Upper lobe of left lung (tissue), 4 donors: ENCODE data around the gene LYZL2.
"Not testable (repeated sequence)": the region's sequence is repeated elsewhere in the genome, so short reads cannot be mapped to it uniquely, and the experiment has no call there.

ENCODE experiments used
- CTCF ChIP-seq, 6 experiments: fragments of 450-650 bp in 4 of 6; fragments of 200-600 bp in 2 of 6; sonication (generic) in 2 of 6; IDR thresholded peaks; one replicate each; pipeline ENCODE4 v1.5.1; 2016 to 2019; ENCODE audit warnings: antibody characterized with exemption in 6 of 6
- EP300 ChIP-seq, 4 donors: sonication (generic); formaldehyde crosslinking; IDR thresholded peaks; one replicate each; pipeline ENCODE4 v1.5.1; 2017; ENCODE audit warnings: antibody characterized with exemption in 4 of 4, control low read depth in 2 of 4
- POLR2A ChIP-seq, 4 donors: fragments of 450-650 bp; IDR thresholded peaks; one replicate each; pipeline ENCODE4 v1.5.1; 2016 to 2017; ENCODE audit warnings: antibody characterized with exemption in 4 of 4, mild to moderate bottlenecking in 2 of 4
- POLR2AphosphoS5 ChIP-seq, 2 donors: sonication (generic); formaldehyde crosslinking; IDR thresholded peaks; one replicate each; pipeline ENCODE4 v1.5.1; 2017; ENCODE audit warnings: antibody characterized with exemption in 2 of 2

- TF ChIP-seq EP300, CTCF, POLR2A, POLR2AphosphoS5 (IDR thresholded peaks at IDR 0.05): not testable (repeated sequence)
These were observed 32.8 kb downstream of the LYZL2 start for GRCh38 chr10:30596493-30597432.
